Sigmoid colon (tissue), 7 donors: ENCODE data around the gene SPSB1. TPM values are rescaled to one million over a fixed set of nuclear protein-coding genes. Genes with fewer than 3 reads are reported as not detected.

ENCODE experiments used
- DNase-seq: peaks from one replicate; pipeline ENCODE4 v3.0.0-alpha.2; 2019
- H3K27ac ChIP-seq, 4 donors: fragments of 200-600 bp; sonication (generic); one replicate each; pipeline ENCODE4 v1.5.1; 2016 to 2019; ENCODE audit warnings: mild to moderate bottlenecking in 1 of 4
- H3K27me3 ChIP-seq, 3 donors: fragments of 200-600 bp; sonication (generic); one replicate each; pipeline ENCODE4 v1.5.1; 2019; ENCODE audit warnings: mild to moderate bottlenecking in 1 of 3
- H3K36me3 ChIP-seq, 4 donors: fragments of 200-600 bp; sonication (generic); one replicate each; pipeline ENCODE4 v1.5.1; 2016 to 2019
- H3K4me1 ChIP-seq, 4 donors: fragments of 200-600 bp; sonication (generic); one replicate each; pipeline ENCODE4 v1.5.1; 2017 to 2019
- H3K4me3 ChIP-seq, 4 donors: fragments of 200-600 bp; sonication (generic); one replicate each; pipeline ENCODE4 v1.5.1; 2017 to 2019; ENCODE audit warnings: mild to moderate bottlenecking in 2 of 4, moderate library complexity in 1 of 4
- H3K9me3 ChIP-seq, 4 donors: fragments of 200-600 bp in 3 of 4; sonication (generic) in 3 of 4; one replicate each; pipeline versions ENCODE4 v1.5.1 to v1.6.1; 2013 to 2019
- CTCF ChIP-seq, 4 experiments: fragments of 450-650 bp in 3 of 4; fragments of 200-600 bp in 1 of 4; IDR thresholded peaks; one replicate each; pipeline ENCODE4 v1.5.1; 2016 to 2019; ENCODE audit warnings: antibody characterized with exemption in 4 of 4, mild to moderate bottlenecking in 3 of 4, moderate library complexity in 2 of 4
- EP300 ChIP-seq, 4 donors: sonication (generic); formaldehyde crosslinking; IDR thresholded peaks; one replicate each; pipeline ENCODE4 v1.6.1; 2017; ENCODE audit warnings: antibody characterized with exemption in 4 of 4
- POLR2A ChIP-seq, 2 donors: fragments of 450-650 bp; IDR thresholded peaks; one replicate each; pipeline ENCODE4 v1.6.1; 2016; ENCODE audit warnings: antibody characterized with exemption in 2 of 2, mild to moderate bottlenecking in 2 of 2, moderate library complexity in 2 of 2
- POLR2AphosphoS5 ChIP-seq, 4 donors: sonication (generic); formaldehyde crosslinking; IDR thresholded peaks; one replicate each; pipeline ENCODE4 v1.6.1; 2017; ENCODE audit warnings: antibody characterized with exemption in 4 of 4
- WGBS, 2 donors: extraction: QIAGEN DNeasy Blood & Tissue Kit; methylation state at CpG; one replicate each; pipeline ENCODE4 v1.1.7; 2013; 5-methylcytosine and 5-hydroxymethylcytosine counted together
- intact Hi-C: fragments of 100-400 bp; cut with DNase I; formaldehyde crosslinking; loops from one replicate; pipeline ENCODE4 v1.15.1; 2023
- polyA plus RNA-seq, 3 donors: library from polyadenylated mRNA; stranded (reverse); fragments of 200-250 nt; gene quantifications; one replicate each; pipeline ENCODE4 v1.2.3, GENCODE V29; 2013
- total RNA-seq, 4 donors: library from RNA; depleted of rRNA; stranded (reverse); fragments of >200 nt; gene quantifications; one replicate each; pipeline ENCODE4 v1.1.0, GENCODE V29; 2016
- donor health status: healthy with polysubstance abuse.
- donor health status: Bipolar disorder and iron deficiency.
- donor health status: healthy.

The SPSB1 gene
- total and polyA plus RNA-seq, 7 donors: 17.4 to 34.3 (median 26.4) TPM

GRCh38 chr1:9282696-9282955, 10.1 kb upstream of the SPSB1 start:
- 54 to 68% methylated on average over 4 of the region's 4 CpGs for WGBS, 2 donors
- Histone ChIP-seq H3K27ac (no peak overlapping the region), H3K36me3 (no peaks in the 10 kb centered on the region), H3K27me3 (no peaks in the 10 kb centered on the region), H3K4me1 (peaks cover 0 to 24% (median 19%) of the 10 kb centered on the region in 4 donors), H3K4me3 (no peak overlapping the region), H3K9me3 (no peaks in the 10 kb centered on the region)
- DNase-seq: no peak
- TF ChIP-seq POLR2AphosphoS5 (IDR thresholded peaks at IDR 0.05) (no peak), EP300 (IDR thresholded peaks at IDR 0.05) (no peak), POLR2A (IDR thresholded peaks at IDR 0.05) (no peak), CTCF (IDR thresholded peaks at IDR 0.05) (no peak)
- intact Hi-C loops: no loop called here

- Histone ChIP-seq H3K36me3 (no peaks in the 10 kb centered on the region), H3K4me3 (no peak overlapping the region), H3K27me3 (no peaks in the 10 kb centered on the region), H3K27ac (no peak overlapping the region), H3K4me1 (peaks cover 0 to 24% (median 19%) of the 10 kb centered on the region in 4 donors), H3K9me3 (peaks cover 0 to 8% (median 1%) of the 10 kb centered on the region in 4 donors)
- 11 to 42% methylated on average over 2 of the region's 2 CpGs for WGBS, 2 donors
- DNase-seq: no peak
- TF ChIP-seq EP300 (IDR thresholded peaks at IDR 0.05) (no peak), CTCF (IDR thresholded peaks at IDR 0.05) (no peak), POLR2AphosphoS5 (IDR thresholded peaks at IDR 0.05) (no peak), POLR2A (IDR thresholded peaks at IDR 0.05) (no peak)
- intact Hi-C loops: no loop called here
Observed at GRCh38 chr1:9284061-9284460, 8.6 kb upstream of the SPSB1 start.

GRCh38 chr1:9286556-9286955, 6.1 kb upstream of the SPSB1 start:
- H3K4me1 ChIP-seq: peaks cover 0 to 22% (median 12%) of the 10 kb centered on the region in 4 donors
- no peaks in the 10 kb centered on the region for H3K36me3 ChIP-seq
- H3K27me3 ChIP-seq: no peaks in the 10 kb centered on the region
- intact Hi-C loops: no loop called here
- no peak overlapping the region for H3K27ac ChIP-seq
- WGBS, 2 donors: 59 to 64% methylated on average over 6 of the region's 6 CpGs
- no peak overlapping the region for H3K4me3 ChIP-seq
- no peak for TF ChIP-seq EP300 (IDR thresholded peaks at IDR 0.05)
- no peak for TF ChIP-seq POLR2A (IDR thresholded peaks at IDR 0.05)
- no peak for TF ChIP-seq CTCF (IDR thresholded peaks at IDR 0.05)
- no peak for TF ChIP-seq POLR2AphosphoS5 (IDR thresholded peaks at IDR 0.05)
- no peak for DNase-seq
- H3K9me3 ChIP-seq: peaks cover 0 to 8% (median 1%) of the 10 kb centered on the region in 4 donors

GRCh38 chr1:9289090-9289534, 3.6 kb upstream of the SPSB1 start:
- intact Hi-C loops: loop anchor here (1.0 kb wide), 2 partner anchors 166 to 202 kb away; no protein-coding TSS in a partner anchor

More at GRCh38 chr1:9289090-9289534, 3.6 kb upstream of the SPSB1 start:
- no peak for TF ChIP-seq POLR2A (IDR thresholded peaks at IDR 0.05)
- TF ChIP-seq CTCF (IDR thresholded peaks at IDR 0.05): peak; percentile 93 to 98 (median 95)
- TF ChIP-seq EP300 (IDR thresholded peaks at IDR 0.05): no peak
- TF ChIP-seq POLR2AphosphoS5 (IDR thresholded peaks at IDR 0.05): no peak
- no peaks in the 10 kb centered on the region for H3K27me3 ChIP-seq
- no peaks in the 10 kb centered on the region for H3K36me3 ChIP-seq
- H3K4me1 ChIP-seq: peaks cover 0 to 29% (median 13%) of the 10 kb centered on the region in 4 donors
- peak; percentile 81 for DNase-seq
- WGBS, 2 donors: 45 to 57% methylated on average over 6 of the region's 6 CpGs
- peak overlapping the region in 3 of 4 donors; percentile 90 to 98 (median 93) for H3K27ac ChIP-seq
- peaks cover 0 to 8% (median 1%) of the 10 kb centered on the region in 4 donors for H3K9me3 ChIP-seq
- no peak overlapping the region for H3K4me3 ChIP-seq
